Thyroid gland (tissue), 4 donors: ENCODE results near the gene CACNA1H. TPM values are rescaled to one million over a fixed set of nuclear protein-coding genes. Genes with fewer than 3 reads are reported as not detected.

Source experiments
- DNase-seq, 2 donors: peaks; one replicate each; pipeline ENCODE4 v3.0.0-alpha.2; 2019
- H3K27ac ChIP-seq, 3 donors: fragments of 200-600 bp; sonication (generic); 1 replicate in 2 of 3; 2 replicates in 1 of 3; pipeline ENCODE4 v1.5.1; 2016 to 2019; ENCODE audit warnings: mild to moderate bottlenecking in 1 of 3, moderate library complexity in 1 of 3
- H3K27me3 ChIP-seq: fragments of 200-600 bp; sonication (generic); one replicate; pipeline ENCODE4 v1.5.1; 2019
- H3K36me3 ChIP-seq, 2 donors: fragments of 200-600 bp; sonication (generic); one replicate each; pipeline ENCODE4 v1.5.1; 2016 to 2019
- H3K4me1 ChIP-seq, 2 donors: fragments of 200-600 bp; sonication (generic); one replicate each; pipeline ENCODE4 v1.5.1; 2017 to 2019
- H3K4me3 ChIP-seq, 3 donors: fragments of 200-600 bp; sonication (generic); replicated peaks in 1 of 3; 1 replicate in 2 of 3; 2 replicates in 1 of 3; pipeline ENCODE4 v1.5.1; 2016; ENCODE audit warnings: mild to moderate bottlenecking in 1 of 3
- H3K9me3 ChIP-seq: fragments of 200-600 bp; sonication (generic); one replicate; pipeline ENCODE4 v1.5.1; 2017
- POLR2A ChIP-seq, 2 donors: fragments of 450-650 bp; IDR thresholded peaks; one replicate each; pipeline ENCODE4 v1.6.1; 2017; ENCODE audit warnings: antibody characterized with exemption in 2 of 2, mild to moderate bottlenecking in 2 of 2, moderate library complexity in 1 of 2
- WGBS, 2 donors: methylation state at CpG; one replicate each; pipeline ENCODE4 v1.1.5; 2017; 5-methylcytosine and 5-hydroxymethylcytosine counted together
- intact Hi-C: fragments of 100-400 bp; cut with DNase I; formaldehyde crosslinking; loops from one replicate; pipeline ENCODE4 v1.15.1; 2023
- total RNA-seq, 4 donors: library from RNA; depleted of rRNA; stranded (reverse); fragments of >200 nt; gene quantifications; one replicate each; pipeline ENCODE4 v1.2.3, GENCODE V29; 2016
- TF ChIP-seq, protein P1 (sequence below), 6 experiments: fragments of 200-600 bp in 3 of 6; fragments of 450-650 bp in 3 of 6; sonication (generic) in 3 of 6; IDR thresholded peaks; one replicate each; pipeline ENCODE4 v1.5.1; 2016 to 2019; ENCODE audit warnings: antibody characterized with exemption in 6 of 6, mild to moderate bottlenecking in 2 of 6, inconsistent platforms in 1 of 6, moderate library complexity in 1 of 6

CACNA1H gene
- total RNA-seq, 4 donors from 2014 or later, result 8.4 to 12.4 (median 9.3) TPM

GRCh38 chr16:1113889-1114526 is 38.9 kb upstream of the CACNA1H start:
- intact Hi-C loops, result no loop called here
- no peak for DNase-seq

GRCh38 chr16:1116693-1117077 is 36.2 kb upstream of the CACNA1H start:
- no peaks in the 10 kb centered on the region for H3K9me3 ChIP-seq
- H3K27ac ChIP-seq, result no peak overlapping the region
- H3K36me3 ChIP-seq, result no peaks in the 10 kb centered on the region
- no peaks in the 10 kb centered on the region for H3K27me3 ChIP-seq
- H3K4me3 ChIP-seq, result no peak overlapping the region
- DNase-seq, result no peak
- no peak for TF ChIP-seq POLR2A (IDR thresholded peaks at IDR 0.05)
- TF ChIP-seq, protein P1, sequence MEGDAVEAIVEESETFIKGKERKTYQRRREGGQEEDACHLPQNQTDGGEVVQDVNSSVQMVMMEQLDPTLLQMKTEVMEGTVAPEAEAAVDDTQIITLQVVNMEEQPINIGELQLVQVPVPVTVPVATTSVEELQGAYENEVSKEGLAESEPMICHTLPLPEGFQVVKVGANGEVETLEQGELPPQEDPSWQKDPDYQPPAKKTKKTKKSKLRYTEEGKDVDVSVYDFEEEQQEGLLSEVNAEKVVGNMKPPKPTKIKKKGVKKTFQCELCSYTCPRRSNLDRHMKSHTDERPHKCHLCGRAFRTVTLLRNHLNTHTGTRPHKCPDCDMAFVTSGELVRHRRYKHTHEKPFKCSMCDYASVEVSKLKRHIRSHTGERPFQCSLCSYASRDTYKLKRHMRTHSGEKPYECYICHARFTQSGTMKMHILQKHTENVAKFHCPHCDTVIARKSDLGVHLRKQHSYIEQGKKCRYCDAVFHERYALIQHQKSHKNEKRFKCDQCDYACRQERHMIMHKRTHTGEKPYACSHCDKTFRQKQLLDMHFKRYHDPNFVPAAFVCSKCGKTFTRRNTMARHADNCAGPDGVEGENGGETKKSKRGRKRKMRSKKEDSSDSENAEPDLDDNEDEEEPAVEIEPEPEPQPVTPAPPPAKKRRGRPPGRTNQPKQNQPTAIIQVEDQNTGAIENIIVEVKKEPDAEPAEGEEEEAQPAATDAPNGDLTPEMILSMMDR (IDR thresholded peaks at IDR 0.05), result no peak
- 66 to 69% methylated on average over 10 to 15 of the region's 16 CpGs for WGBS, 2 donors
- intact Hi-C loops, result no loop called here
- no peaks in the 10 kb centered on the region for H3K4me1 ChIP-seq

More at GRCh38 chr16:1113889-1114526, 38.9 kb upstream of the CACNA1H start:
- H3K27me3 ChIP-seq, result no peaks in the 10 kb centered on the region
- TF ChIP-seq POLR2A (IDR thresholded peaks at IDR 0.05), result no peak
- TF ChIP-seq, protein P1 (IDR thresholded peaks at IDR 0.05), result no peak
- 52 to 63% methylated on average over 12 of the region's 15 CpGs for WGBS, 2 donors
- no peak overlapping the region for H3K4me3 ChIP-seq
- no peaks in the 10 kb centered on the region for H3K4me1 ChIP-seq
- no peaks in the 10 kb centered on the region for H3K36me3 ChIP-seq
- H3K27ac ChIP-seq, result no peak overlapping the region
- no peaks in the 10 kb centered on the region for H3K9me3 ChIP-seq

- 56 to 69% methylated on average over 13 to 21 of the region's 34 CpGs for WGBS, 2 donors
- intact Hi-C loops, result no loop called here
- Histone ChIP-seq H3K27me3 (no peaks in the 10 kb centered on the region), H3K9me3 (no peaks in the 10 kb centered on the region), H3K36me3 (no peaks in the 10 kb centered on the region), H3K27ac (no peak overlapping the region), H3K4me1 (no peaks in the 10 kb centered on the region), H3K4me3 (no peak overlapping the region)
- DNase-seq, result no peak
- no peak for TF ChIP-seq POLR2A (IDR thresholded peaks at IDR 0.05)
- TF ChIP-seq, protein P1 (IDR thresholded peaks at IDR 0.05), result no peak
These were observed 35.6 kb upstream of the CACNA1H start for GRCh38 chr16:1117176-1117900.

- no peaks in the 10 kb centered on the region for H3K4me1 ChIP-seq
- no peaks in the 10 kb centered on the region for H3K27me3 ChIP-seq
- no peak for TF ChIP-seq POLR2A (IDR thresholded peaks at IDR 0.05)
- TF ChIP-seq, protein P1 (IDR thresholded peaks at IDR 0.05), result no peak
- WGBS, 2 donors, result 75 to 76% methylated on average over 13 to 16 of the region's 19 CpGs
- no peaks in the 10 kb centered on the region for H3K36me3 ChIP-seq
- no peaks in the 10 kb centered on the region for H3K9me3 ChIP-seq
- intact Hi-C loops, result no loop called here
- H3K4me3 ChIP-seq, result no peak overlapping the region
- no peak for DNase-seq
- H3K27ac ChIP-seq, result no peak overlapping the region
These were observed 35.0 kb upstream of the CACNA1H start for GRCh38 chr16:1117926-1118325.

DNA sequence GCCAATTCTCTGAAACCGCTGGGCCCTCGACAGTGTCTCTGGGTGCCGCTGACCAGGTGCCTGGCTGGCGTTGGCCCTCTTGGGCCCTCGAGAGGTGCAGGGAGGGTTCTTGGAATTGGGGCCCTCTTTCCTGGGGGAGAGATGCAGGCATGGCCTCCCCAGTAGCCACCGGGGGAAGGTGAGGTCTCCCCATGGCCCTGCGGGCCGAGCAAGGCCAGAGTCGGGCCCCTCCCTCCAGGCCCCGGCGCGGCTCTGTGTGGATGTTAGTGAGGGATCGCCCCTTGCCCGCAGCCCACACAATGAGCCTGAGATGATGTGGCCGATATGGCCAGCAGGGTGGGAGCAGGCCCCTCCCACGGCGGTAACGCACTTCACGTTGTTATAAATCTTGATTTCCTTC is 33.8 kb upstream of the CACNA1H start:
- Histone ChIP-seq H3K9me3 (no peaks in the 10 kb centered on the region), H3K27me3 (no peaks in the 10 kb centered on the region), H3K27ac (no peak overlapping the region), H3K4me3 (no peak overlapping the region), H3K36me3 (no peaks in the 10 kb centered on the region), H3K4me1 (no peaks in the 10 kb centered on the region)
- 81 to 82% methylated on average over 17 to 19 of the region's 19 CpGs for WGBS, 2 donors
- TF ChIP-seq, protein P1 (IDR thresholded peaks at IDR 0.05), result no peak
- no peak for TF ChIP-seq POLR2A (IDR thresholded peaks at IDR 0.05)
- no peak for DNase-seq
- intact Hi-C loops, result no loop called here
